AG04449 (cell line): Measurements from ENCODE around the gene PCNP.
"Not testable (repeated sequence)": the region's sequence is repeated elsewhere in the genome, so short reads cannot be mapped to it uniquely, and the experiment has no call there.

Experiments used
- CTCF ChIA-PET: fragments of 350-600 bp; formaldehyde crosslinking; extraction: SDS; loops from one replicate; lab custom pipeline; 2021; ENCODE audit warnings: antibody characterized with exemption; lab: Yijun Ruan, JAX
- POLR2A ChIA-PET: fragments of 400-600, 350-600 bp; formaldehyde crosslinking; extraction: SDS; loops from one replicate; lab custom pipeline; 2020; ENCODE audit warnings: antibody characterized with exemption, inconsistent platforms; lab: Yijun Ruan, JAX
- DNase-seq: peaks from one replicate; pipeline ENCODE4 v3.0.0-alpha.2; 2010; ENCODE audit warnings: low read depth, low spot score
- H3K4me3 ChIP-seq: 2 replicates; pipeline ENCODE4 v1.5.1; 2011; ENCODE audit warnings: low read depth, mild to moderate bottlenecking, control low read depth, low read length
- TF ChIP-seq, protein P1 (sequence below): IDR thresholded peaks from one replicate; pipeline ENCODE4 v1.5.1; 2011; ENCODE audit warnings: mild to moderate bottlenecking, moderate library complexity, low read length, control low read depth, inconsistent platforms; ENCODE audit not compliant: insufficient read depth; ENCODE audit errors: missing control alignments

PCNP gene

DNA sequence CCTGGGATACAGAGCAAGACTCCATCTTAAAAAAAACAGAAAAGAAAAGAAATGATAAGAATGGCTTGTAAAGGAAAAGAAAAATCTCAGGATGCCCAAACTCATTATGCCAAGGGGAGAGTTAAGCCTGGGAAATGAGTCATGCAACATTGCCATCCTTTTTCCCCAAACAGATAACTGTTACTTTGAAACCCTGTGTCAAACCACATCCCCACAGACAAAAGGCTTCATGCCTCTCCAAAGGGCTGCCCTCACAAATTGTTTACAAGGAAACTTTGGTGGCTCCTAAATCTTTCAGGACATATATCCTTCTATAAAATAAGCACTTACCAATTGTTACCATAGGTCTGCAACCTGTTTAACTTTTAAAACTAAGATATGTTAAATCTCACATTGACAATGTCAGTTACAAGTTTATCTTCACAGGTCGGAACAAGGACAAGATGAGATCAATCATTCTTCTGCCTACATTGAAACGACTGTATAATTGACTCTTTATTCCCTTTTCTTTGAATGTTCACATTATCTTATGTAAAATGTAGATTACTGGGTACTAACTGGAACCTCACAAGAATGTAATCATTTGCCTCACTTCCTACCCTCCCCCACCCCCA, 42.4 kb upstream of the PCNP start:
- TF ChIP-seq, protein P1, sequence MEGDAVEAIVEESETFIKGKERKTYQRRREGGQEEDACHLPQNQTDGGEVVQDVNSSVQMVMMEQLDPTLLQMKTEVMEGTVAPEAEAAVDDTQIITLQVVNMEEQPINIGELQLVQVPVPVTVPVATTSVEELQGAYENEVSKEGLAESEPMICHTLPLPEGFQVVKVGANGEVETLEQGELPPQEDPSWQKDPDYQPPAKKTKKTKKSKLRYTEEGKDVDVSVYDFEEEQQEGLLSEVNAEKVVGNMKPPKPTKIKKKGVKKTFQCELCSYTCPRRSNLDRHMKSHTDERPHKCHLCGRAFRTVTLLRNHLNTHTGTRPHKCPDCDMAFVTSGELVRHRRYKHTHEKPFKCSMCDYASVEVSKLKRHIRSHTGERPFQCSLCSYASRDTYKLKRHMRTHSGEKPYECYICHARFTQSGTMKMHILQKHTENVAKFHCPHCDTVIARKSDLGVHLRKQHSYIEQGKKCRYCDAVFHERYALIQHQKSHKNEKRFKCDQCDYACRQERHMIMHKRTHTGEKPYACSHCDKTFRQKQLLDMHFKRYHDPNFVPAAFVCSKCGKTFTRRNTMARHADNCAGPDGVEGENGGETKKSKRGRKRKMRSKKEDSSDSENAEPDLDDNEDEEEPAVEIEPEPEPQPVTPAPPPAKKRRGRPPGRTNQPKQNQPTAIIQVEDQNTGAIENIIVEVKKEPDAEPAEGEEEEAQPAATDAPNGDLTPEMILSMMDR, result no peak
- H3K4me3 ChIP-seq, result no peak overlapping the region
- POLR2A ChIA-PET, result no interaction called here
- CTCF ChIA-PET, result no interaction called here
- DNase-seq, result no peak

DNA sequence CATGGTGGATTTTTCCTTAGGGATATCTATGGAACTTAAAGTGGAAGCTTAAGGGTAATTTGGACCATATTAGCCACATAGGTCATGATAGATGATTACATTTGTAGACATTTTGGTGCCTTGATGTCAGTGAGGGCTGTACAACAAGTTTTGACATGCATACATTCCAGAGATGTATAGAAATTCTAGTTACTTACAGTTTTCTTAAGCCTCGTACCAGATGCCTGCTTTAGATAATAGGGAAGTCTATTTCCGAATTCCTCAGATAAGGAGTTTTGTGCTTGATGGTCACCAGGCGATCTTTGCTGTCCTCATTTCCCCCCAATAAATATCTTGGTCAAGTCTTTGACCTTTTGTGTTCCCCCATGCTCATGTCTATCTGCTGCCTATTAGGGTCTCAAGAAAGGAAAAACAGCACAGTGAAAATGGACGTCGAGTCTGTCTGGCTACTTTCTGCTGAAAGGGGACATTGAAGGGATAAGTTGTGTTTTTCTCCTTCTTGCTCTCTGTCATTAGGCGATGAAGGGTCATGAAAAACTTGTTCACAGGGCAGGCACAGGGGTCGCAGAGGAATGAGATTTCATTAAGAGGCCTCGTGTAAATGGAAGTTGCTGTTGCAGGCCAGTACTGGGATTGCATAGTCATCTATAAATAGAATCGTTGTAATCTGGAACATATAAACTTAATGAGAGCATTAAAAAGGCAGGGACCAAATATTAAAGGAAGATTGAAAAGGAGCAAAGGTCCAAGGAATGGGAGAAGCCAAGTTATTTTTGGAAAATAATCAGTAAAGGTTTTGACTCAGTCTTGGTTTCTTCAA, 41.0 kb upstream of the PCNP start:
- ChIA-PET POLR2A (no interaction called here), CTCF (no interaction called here)
- DNase-seq, result no peak
- TF ChIP-seq, protein P1, result no peak
- no peak overlapping the region for H3K4me3 ChIP-seq

DNA sequence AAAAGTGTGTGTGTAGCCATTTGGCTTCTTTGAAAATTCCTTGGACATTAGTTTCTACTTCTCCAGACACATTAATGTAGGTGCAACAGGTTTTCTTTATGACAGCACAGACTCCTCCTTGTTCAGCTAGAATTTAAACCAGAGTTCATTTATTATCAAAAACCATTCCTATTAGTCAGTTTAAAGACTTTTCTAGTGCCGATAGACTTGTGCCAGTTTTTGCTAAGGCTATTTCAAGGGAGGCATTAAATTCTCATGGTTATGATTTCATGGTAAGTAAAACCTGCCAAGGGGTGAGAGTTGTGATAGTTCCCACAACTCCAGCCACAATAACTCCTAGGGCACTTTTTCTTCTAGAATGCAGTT, 40.4 kb upstream of the PCNP start:
- H3K4me3 ChIP-seq, result no peak overlapping the region
- CTCF ChIA-PET, result no interaction called here
- POLR2A ChIA-PET, result no interaction called here
- TF ChIP-seq, protein P1, result no peak
- no peak for DNase-seq

DNA sequence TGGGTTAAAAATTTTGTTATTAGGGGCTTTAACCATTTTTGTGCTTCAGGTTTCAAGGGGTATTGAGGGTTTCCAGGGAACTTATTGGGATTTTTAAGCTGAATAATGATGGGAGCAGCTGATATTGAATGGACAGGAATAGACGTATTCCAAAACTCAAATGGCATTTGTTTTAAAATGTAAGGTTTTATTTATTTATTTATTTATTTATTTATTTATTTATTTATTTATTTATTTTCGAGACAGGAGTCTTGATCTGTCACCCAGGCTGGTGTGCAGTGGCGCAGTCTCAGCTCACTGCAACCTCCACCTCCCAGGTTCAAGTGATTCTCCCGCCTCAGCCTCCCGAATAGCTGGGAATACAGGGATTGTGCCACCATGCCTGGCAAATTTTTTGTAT, 38.8 kb upstream of the PCNP start:
- TF ChIP-seq, protein P1, result no peak
- no peak overlapping the region for H3K4me3 ChIP-seq
- POLR2A ChIA-PET, result no interaction called here
- no peak for DNase-seq
- CTCF ChIA-PET, result no interaction called here

DNA sequence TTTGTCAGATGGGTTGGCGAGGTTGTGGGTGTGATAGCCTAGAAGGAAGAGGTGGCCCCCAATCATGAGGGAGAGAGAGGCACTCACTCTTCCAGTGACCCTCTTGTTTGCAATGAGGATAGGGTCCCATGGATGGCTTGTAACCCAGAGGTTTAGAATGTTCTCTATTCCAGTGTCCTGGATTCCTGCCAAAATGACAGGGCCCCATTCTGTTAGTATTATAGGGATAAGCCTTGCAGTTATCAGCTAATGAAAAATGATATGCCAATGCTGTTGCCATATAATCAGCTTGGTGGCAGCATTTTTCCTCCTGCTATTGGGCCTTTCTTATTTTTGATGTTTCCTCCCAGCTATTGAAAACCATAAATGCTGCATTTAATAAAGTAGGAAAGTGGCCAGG, 37.7 kb upstream of the PCNP start:
- TF ChIP-seq, protein P1, result no peak
- DNase-seq, result no peak
- CTCF ChIA-PET, result no interaction called here
- POLR2A ChIA-PET, result no interaction called here
- H3K4me3 ChIP-seq, result no peak overlapping the region

DNA sequence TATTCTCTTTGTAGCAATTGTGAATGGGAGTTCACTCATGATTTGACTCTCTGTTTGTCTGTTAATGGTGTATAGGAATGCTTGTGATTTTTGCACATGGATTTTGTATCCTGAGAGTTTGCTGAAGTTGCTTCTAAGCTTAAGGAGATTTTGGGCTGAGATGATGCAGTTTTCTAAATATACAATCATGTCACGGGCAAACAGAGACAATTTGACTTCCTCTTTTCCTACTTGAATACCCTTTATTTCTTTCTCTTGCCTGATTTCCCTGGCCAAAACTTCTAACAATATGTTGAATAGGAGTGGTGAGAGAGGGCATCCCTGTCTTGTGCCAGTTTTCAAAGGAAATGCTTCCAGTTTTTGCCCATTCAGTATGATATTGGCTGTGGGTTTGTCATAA, 37.0 kb upstream of the PCNP start:
- CTCF ChIA-PET, DNase-seq, H3K4me3 ChIP-seq, POLR2A ChIA-PET: not testable (repeated sequence)
